GM12878 (cell line): ENCODE results near the gene SLC6A1.

Source experiments
- GABPA ChIP-seq: IDR thresholded peaks from 2 replicates; pipeline ENCODE4 v1.6.1; 2014; ENCODE audit warnings: antibody characterized with exemption, low read depth, mild to moderate bottlenecking, inconsistent platforms
- MLLT1 ChIP-seq: fragments of 450-650 bp; IDR thresholded peaks from 2 replicates; pipeline ENCODE4 v1.6.1; 2016; ENCODE audit warnings: mild to moderate bottlenecking
- PKNOX1 ChIP-seq: fragments of 450-650 bp; IDR thresholded peaks from 2 replicates; pipeline ENCODE4 v1.6.1; 2016; ENCODE audit warnings: mild to moderate bottlenecking
- POLR2AphosphoS5 ChIP-seq: IDR thresholded peaks from 2 replicates; pipeline ENCODE4 v1.6.1; 2011; ENCODE audit warnings: mild to moderate bottlenecking, low read length, inconsistent platforms
- SRF ChIP-seq, 2 experiments: IDR thresholded peaks; 2 replicates each; pipeline ENCODE4 v1.6.1; 2011; ENCODE audit warnings: low read depth in 2 of 2, low read length in 2 of 2, mild to moderate bottlenecking in 1 of 2, moderate library complexity in 1 of 2
- TCF12 ChIP-seq: IDR thresholded peaks from 2 replicates; pipeline ENCODE4 v1.6.1; 2011; ENCODE audit warnings: low read depth, mild to moderate bottlenecking, low read length
- TF ChIP-seq, protein P1 (sequence below), 3 experiments: IDR thresholded peaks in 2 of 3; conservative IDR thresholded peaks in 1 of 3; 2 replicates each; pipeline ENCODE4 v1.5.1; 2011; ENCODE audit warnings: low read depth in 3 of 3, low read length in 3 of 3, mild to moderate bottlenecking in 3 of 3, control low read depth in 2 of 3, moderate library complexity in 2 of 3, inconsistent platforms in 1 of 3, mixed read lengths in 1 of 3; ENCODE audit not compliant: control insufficient read depth in 2 of 3, insufficient read depth in 1 of 3; ENCODE audit errors: extremely low read depth in 1 of 3

GRCh38 chr3:10994306-10994705 is 1.8 kb downstream of the SLC6A1 start:
- TF ChIP-seq TCF12 (no peak), GABPA (no peak), PKNOX1 (no peak), POLR2AphosphoS5 (no peak), MLLT1 (no peak), SRF (IDR thresholded peaks at IDR 0.05; ENCODE audit: low read depth in 2 of 2, low read length in 2 of 2) (no peak)
- TF ChIP-seq, protein P1, sequence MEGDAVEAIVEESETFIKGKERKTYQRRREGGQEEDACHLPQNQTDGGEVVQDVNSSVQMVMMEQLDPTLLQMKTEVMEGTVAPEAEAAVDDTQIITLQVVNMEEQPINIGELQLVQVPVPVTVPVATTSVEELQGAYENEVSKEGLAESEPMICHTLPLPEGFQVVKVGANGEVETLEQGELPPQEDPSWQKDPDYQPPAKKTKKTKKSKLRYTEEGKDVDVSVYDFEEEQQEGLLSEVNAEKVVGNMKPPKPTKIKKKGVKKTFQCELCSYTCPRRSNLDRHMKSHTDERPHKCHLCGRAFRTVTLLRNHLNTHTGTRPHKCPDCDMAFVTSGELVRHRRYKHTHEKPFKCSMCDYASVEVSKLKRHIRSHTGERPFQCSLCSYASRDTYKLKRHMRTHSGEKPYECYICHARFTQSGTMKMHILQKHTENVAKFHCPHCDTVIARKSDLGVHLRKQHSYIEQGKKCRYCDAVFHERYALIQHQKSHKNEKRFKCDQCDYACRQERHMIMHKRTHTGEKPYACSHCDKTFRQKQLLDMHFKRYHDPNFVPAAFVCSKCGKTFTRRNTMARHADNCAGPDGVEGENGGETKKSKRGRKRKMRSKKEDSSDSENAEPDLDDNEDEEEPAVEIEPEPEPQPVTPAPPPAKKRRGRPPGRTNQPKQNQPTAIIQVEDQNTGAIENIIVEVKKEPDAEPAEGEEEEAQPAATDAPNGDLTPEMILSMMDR (IDR thresholded peaks at IDR 0.05 in 2 of 3, conservative IDR thresholded peaks at IDR 0.05 in 1 of 3; ENCODE audit: control insufficient read depth in 2 of 3, extremely low read depth in 1 of 3, insufficient read depth in 1 of 3, low read depth in 3 of 3, low read length in 3 of 3) = no peak
